ENCODE measurements around the gene FBXL15. TPM values are rescaled to one million over a fixed set of nuclear protein-coding genes. Genes with fewer than 3 reads are reported as not detected.
A peak's percentile ranks its signal among the peaks of the same experiment; 100 is the strongest.

FBXL15 gene
- total RNA-seq, 2 donors from 2014 or later, result 22.2 to 36.3 TPM

GRCh38 chr10:102396730-102397151, 23.9 kb upstream of the FBXL15 start:
- intact Hi-C loops (cut with DNase I), result loop anchor here (5.0 to 10.0 kb wide), 3 partner anchors 108 to 186 kb away; partner anchors contain the start of genes ACTR1A, PITX3 and SUFU
- no peak for DNase-seq (ENCODE audit: low spot score)
- peaks cover 6% of the 10 kb centered on the region for H3K4me1 ChIP-seq (replicated peaks)
- no peaks in the 10 kb centered on the region for H3K9me3 ChIP-seq
- TF ChIP-seq CTCF (IDR thresholded peaks at IDR 0.05) (no peak), POLR2A (IDR thresholded peaks at IDR 0.05) (no peak), POLR2AphosphoS5 (IDR thresholded peaks at IDR 0.05) (no peak)
- H3K36me3 ChIP-seq, result no peaks in the 10 kb centered on the region
- no peak overlapping the region for H3K4me3 ChIP-seq
- peak overlapping the region in 1 of 2 donors; percentile 98 for H3K27ac ChIP-seq
- no peaks in the 10 kb centered on the region for H3K27me3 ChIP-seq (replicated peaks; ENCODE audit: insufficient read depth)
- 87% methylated on average over 12 of the region's 12 CpGs for WGBS

- Histone ChIP-seq H3K9me3 (no peaks in the 10 kb centered on the region), H3K36me3 (no peaks in the 10 kb centered on the region), H3K27me3 (replicated peaks; ENCODE audit: insufficient read depth) (no peaks in the 10 kb centered on the region), H3K27ac (no peak overlapping the region), H3K4me3 (no peak overlapping the region), H3K4me1 (replicated peaks) (peaks cover 6% of the 10 kb centered on the region)
- 92% methylated on average over 14 of the region's 14 CpGs for WGBS
- intact Hi-C loops (cut with DNase I), result loop anchor here (2.0 to 10.0 kb wide), 4 partner anchors 107 to 229 kb away; partner anchors contain the start of genes ACTR1A, PITX3 and SUFU
- DNase-seq (ENCODE audit: low spot score), result no peak
- TF ChIP-seq POLR2A (IDR thresholded peaks at IDR 0.05), result no peak
- TF ChIP-seq CTCF (IDR thresholded peaks at IDR 0.05), result no peak
- TF ChIP-seq POLR2AphosphoS5 (IDR thresholded peaks at IDR 0.05), result no peak
Measured at GRCh38 chr10:102397222-102398171, 23.1 kb upstream of the FBXL15 start.

- Histone ChIP-seq H3K4me1 (replicated peaks) (peaks cover 6% of the 10 kb centered on the region), H3K9me3 (no peaks in the 10 kb centered on the region), H3K27ac (peak overlapping the region; percentile 86 to 89), H3K4me3 (no peak overlapping the region), H3K36me3 (no peaks in the 10 kb centered on the region), H3K27me3 (replicated peaks; ENCODE audit: insufficient read depth) (no peaks in the 10 kb centered on the region)
- intact Hi-C loops (cut with DNase I), result loop anchor here (2.0 to 10.0 kb wide), 4 partner anchors 106 to 230 kb away; partner anchors contain the start of genes ACTR1A, PITX3 and SUFU
- WGBS, result 86% methylated on average over 21 of the region's 21 CpGs
- TF ChIP-seq POLR2AphosphoS5 (IDR thresholded peaks at IDR 0.05) (no peak), POLR2A (IDR thresholded peaks at IDR 0.05) (no peak), CTCF (IDR thresholded peaks at IDR 0.05) (no peak)
- DNase-seq (ENCODE audit: low spot score), result no peak
Measured at GRCh38 chr10:102398172-102399020, 22.2 kb upstream of the FBXL15 start.

- peak; percentile 85 for DNase-seq (ENCODE audit: low spot score)
- Histone ChIP-seq H3K36me3 (no peaks in the 10 kb centered on the region), H3K4me3 (peak overlapping the region; percentile 49 to 52), H3K27me3 (replicated peaks; ENCODE audit: insufficient read depth) (no peaks in the 10 kb centered on the region), H3K9me3 (no peaks in the 10 kb centered on the region), H3K27ac (peak overlapping the region; percentile 86 to 89), H3K4me1 (replicated peaks) (peaks cover 6% of the 10 kb centered on the region)
- 3% methylated on average over 64 of the region's 72 CpGs for WGBS
- intact Hi-C loops (cut with DNase I), result loop anchor here (2.0 to 10.0 kb wide), 5 partner anchors 105 to 231 kb away; partner anchors contain the start of genes ACTR1A, PITX3 and SUFU
- TF ChIP-seq POLR2AphosphoS5 (IDR thresholded peaks at IDR 0.05) (peak; percentile 85), POLR2A (IDR thresholded peaks at IDR 0.05) (peak; percentile 73), CTCF (IDR thresholded peaks at IDR 0.05) (peak; percentile 90 to 98 (median 97))
Measured at GRCh38 chr10:102399217-102400021, 21.2 kb upstream of the FBXL15 start.
